GM23338 (cell line): Measurements from ENCODE around the gene FZD7. TPM values are rescaled to one million over a fixed set of nuclear protein-coding genes. Genes with fewer than 3 reads are reported as not detected.

Experiments
- ATAC-seq: fragments of 200-7000 bp; cut with Tn5 transposase; 3 replicates; pipeline ENCODE4 v1.9.1; 2020
- DNase-seq: peaks from one replicate; pipeline ENCODE4 v3.0.0-alpha.2; 2015; ENCODE audit warnings: low spot score
- H2AFZ ChIP-seq: fragments of 200-600 bp; sonication (generic); 2 replicates; pipeline ENCODE4 v1.8.0; 2016; ENCODE audit warnings: antibody characterized with exemption, mild to moderate bottlenecking, moderate library complexity
- H3F3A ChIP-seq: fragments of 200-600 bp; sonication (generic); replicated peaks from 2 replicates; pipeline ENCODE4 v1.8.0; 2017; ENCODE audit warnings: antibody characterized with exemption, mixed run types, low read depth
- H3K27ac ChIP-seq: fragments of 200-600 bp; sonication (generic); 2 replicates; pipeline ENCODE4 v1.6.1; 2016; ENCODE audit warnings: low read depth
- H3K27me3 ChIP-seq: fragments of 200-600 bp; sonication (generic); 2 replicates; pipeline ENCODE4 v1.8.0; 2016; ENCODE audit warnings: mild to moderate bottlenecking, mixed run types, moderate library complexity; ENCODE audit not compliant: insufficient read depth
- H3K36me3 ChIP-seq: fragments of 200-600 bp; sonication (generic); 2 replicates; pipeline ENCODE4 v1.8.0; 2016; ENCODE audit warnings: mild to moderate bottlenecking; ENCODE audit not compliant: insufficient read depth
- H3K4me1 ChIP-seq: fragments of 200-600 bp; sonication (generic); 2 replicates; pipeline ENCODE4 v1.8.0; 2016; ENCODE audit warnings: mild to moderate bottlenecking, moderate library complexity; ENCODE audit not compliant: insufficient read depth
- H3K4me2 ChIP-seq: fragments of 200-600 bp; sonication (generic); 2 replicates; pipeline ENCODE4 v1.7.1; 2017; ENCODE audit warnings: mixed run types
- H3K4me3 ChIP-seq: fragments of 200-600 bp; sonication (generic); 2 replicates; pipeline ENCODE4 v1.6.1; 2016; ENCODE audit warnings: mixed run types
- H3K79me2 ChIP-seq: fragments of 200-600 bp; sonication (generic); replicated peaks from 2 replicates; pipeline ENCODE4 v1.8.0; 2017; ENCODE audit warnings: mild to moderate bottlenecking; ENCODE audit not compliant: insufficient read depth
- H3K9me2 ChIP-seq: fragments of 200-600 bp; sonication (generic); 2 replicates; pipeline ENCODE4 v1.8.0; 2017; ENCODE audit not compliant: insufficient read depth
- H4K20me1 ChIP-seq: fragments of 200-600 bp; sonication (generic); replicated peaks from 2 replicates; pipeline ENCODE4 v1.8.0; 2017; ENCODE audit warnings: mild to moderate bottlenecking; ENCODE audit not compliant: insufficient read depth
- H3K27ac Mint-ChIP-seq: 2 replicates; pipeline ENCODE4 v1.8.0; 2020; ENCODE audit warnings: inconsistent platforms, mild to moderate bottlenecking, moderate library complexity, mixed read lengths
- H3K27me3 Mint-ChIP-seq: 3 replicates; pipeline ENCODE4 v1.8.0; 2022; ENCODE audit warnings: low read depth, mild to moderate bottlenecking, moderate library complexity, mixed read lengths, inconsistent platforms; ENCODE audit not compliant: insufficient read depth, poor library complexity
- H3K36me3 Mint-ChIP-seq: 3 replicates; pipeline ENCODE4 v1.8.0; 2021; ENCODE audit warnings: low read depth, mild to moderate bottlenecking, inconsistent platforms, moderate library complexity, mixed read lengths
- H3K4me1 Mint-ChIP-seq: 3 replicates; pipeline ENCODE4 v1.8.0; 2020; ENCODE audit warnings: mild to moderate bottlenecking, inconsistent platforms, mixed read lengths
- H3K4me3 Mint-ChIP-seq: 3 replicates; pipeline ENCODE4 v1.8.0; 2021; ENCODE audit warnings: moderate library complexity, mild to moderate bottlenecking, inconsistent platforms, mixed read lengths
- H3K9me3 Mint-ChIP-seq: 3 replicates; pipeline ENCODE4 v1.8.0; 2020; ENCODE audit warnings: moderate library complexity, mild to moderate bottlenecking, inconsistent platforms, mixed read lengths
- EZH2 ChIP-seq: fragments of 200-600 bp; sonication (generic); IDR thresholded peaks from one replicate; pipeline ENCODE4 v1.8.0; 2017; ENCODE audit warnings: antibody characterized with exemption, mild to moderate bottlenecking, low read depth; ENCODE audit not compliant: unreplicated experiment
- NANOG ChIP-seq: IDR thresholded peaks from 2 replicates; pipeline ENCODE4 v1.6.1; 2016; ENCODE audit warnings: antibody characterized with exemption, borderline replicate concordance
- POLR2AphosphoS5 ChIP-seq: IDR thresholded peaks from 2 replicates; pipeline ENCODE4 v1.6.1; 2016; ENCODE audit warnings: antibody characterized with exemption, low read depth
- STAT1 ChIP-seq: IDR thresholded peaks from one replicate; pipeline ENCODE4 v1.6.1; 2016; ENCODE audit warnings: antibody characterized with exemption; ENCODE audit not compliant: unreplicated experiment
- ZNF331 ChIP-seq: fragments of 250-450 bp; sonication (Bioruptor Pico); IDR thresholded peaks from 2 replicates; pipeline ENCODE4 v1.5.0; 2020; ENCODE audit warnings: low read depth, mild to moderate bottlenecking, moderate library complexity
- polyA plus RNA-seq: library from polyadenylated mRNA; unstranded; fragments of >200 nt; fragmentation: Nextera tagmentation; extraction: Ambion mirVana; gene quantifications from 2 replicates; pipeline ENCODE4 v1.2.1, GENCODE V29; 2016
- total RNA-seq: library from RNA; depleted of rRNA; stranded (reverse); fragments of >200 nt; shearing (Covaris generic); gene quantifications from 2 replicates; pipeline ENCODE4 v1.2.3, GENCODE V29; 2014
- TF ChIP-seq, protein P1 (sequence below): IDR thresholded peaks from 2 replicates; pipeline ENCODE4 v1.6.1; 2016; ENCODE audit warnings: antibody characterized with exemption
- TF ChIP-seq, protein P2 (sequence below): fragments of 250-450 bp; sonication (Bioruptor Pico); IDR thresholded peaks from 2 replicates; pipeline ENCODE4 v1.5.0; 2020; ENCODE audit warnings: mild to moderate bottlenecking, moderate library complexity

FZD7 gene
- total and polyA plus RNA-seq, 2 experiments from 2014 or later, result 164 to 435 TPM

DNA sequence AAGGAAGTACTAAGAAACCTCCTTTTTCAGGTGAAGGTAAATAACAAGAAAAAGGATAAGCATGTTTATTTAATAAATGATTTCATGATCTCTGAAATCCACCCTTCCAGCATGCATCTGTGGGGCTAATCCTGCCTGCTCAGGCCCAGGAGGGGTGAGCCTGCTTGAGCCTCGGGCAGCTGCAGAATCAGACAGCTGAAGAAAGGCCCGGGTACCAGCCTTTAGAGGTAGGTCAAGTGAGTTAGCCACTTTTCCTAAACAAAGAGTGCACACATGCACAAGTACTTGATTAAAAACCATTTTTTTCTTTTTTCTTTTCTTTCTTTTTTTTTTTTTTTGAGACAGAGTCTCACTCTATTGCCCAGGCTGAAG is 25.7 kb upstream of the FZD7 start (continued):
- no peak for TF ChIP-seq ZNF331 (CRISPR knock-in tag)
- TF ChIP-seq EZH2, result no peak

DNA sequence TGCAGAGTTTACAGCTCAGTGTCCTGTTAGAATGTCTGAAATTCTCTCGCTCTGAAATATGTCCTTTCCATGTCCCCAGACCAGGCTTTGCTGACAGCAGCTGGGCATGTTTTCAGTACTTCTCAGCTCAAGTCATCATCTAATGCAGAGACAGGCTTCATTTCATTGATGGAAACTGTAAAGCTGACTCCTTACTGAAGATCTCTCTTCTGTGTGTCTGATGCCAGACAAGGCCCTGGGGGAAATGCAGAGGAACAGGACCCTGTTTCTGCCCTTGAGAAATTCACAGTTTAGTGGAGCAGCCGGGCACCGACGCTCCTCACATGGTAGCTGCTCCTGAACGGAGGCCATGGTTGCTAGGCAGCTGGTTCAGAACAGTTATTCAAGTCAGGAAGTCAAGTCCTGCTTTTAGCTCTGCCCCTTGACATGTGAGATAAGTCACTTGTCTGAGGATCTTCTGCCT is 24.6 kb upstream of the FZD7 start:
- no peaks in the 10 kb centered on the region for H4K20me1 ChIP-seq
- H3F3A ChIP-seq, result no peaks in the 10 kb centered on the region
- H3K4me3 ChIP-seq, result no peak overlapping the region
- H3K9me2 ChIP-seq, result no peaks in the 10 kb centered on the region
- H3K36me3 ChIP-seq, result no peaks in the 10 kb centered on the region
- H3K27me3 ChIP-seq, result no peaks in the 10 kb centered on the region
- peaks cover 5% of the 10 kb centered on the region for H3K27me3 Mint-ChIP-seq
- H2AFZ ChIP-seq, result no peak overlapping the region
- H3K4me2 ChIP-seq, result no peak overlapping the region
- no peak overlapping the region for H3K27ac ChIP-seq
- TF ChIP-seq, protein P1, sequence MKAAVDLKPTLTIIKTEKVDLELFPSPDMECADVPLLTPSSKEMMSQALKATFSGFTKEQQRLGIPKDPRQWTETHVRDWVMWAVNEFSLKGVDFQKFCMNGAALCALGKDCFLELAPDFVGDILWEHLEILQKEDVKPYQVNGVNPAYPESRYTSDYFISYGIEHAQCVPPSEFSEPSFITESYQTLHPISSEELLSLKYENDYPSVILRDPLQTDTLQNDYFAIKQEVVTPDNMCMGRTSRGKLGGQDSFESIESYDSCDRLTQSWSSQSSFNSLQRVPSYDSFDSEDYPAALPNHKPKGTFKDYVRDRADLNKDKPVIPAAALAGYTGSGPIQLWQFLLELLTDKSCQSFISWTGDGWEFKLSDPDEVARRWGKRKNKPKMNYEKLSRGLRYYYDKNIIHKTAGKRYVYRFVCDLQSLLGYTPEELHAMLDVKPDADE, result no peak
- TF ChIP-seq POLR2AphosphoS5 (no peak), STAT1 (no peak), NANOG (no peak), ZNF331 (CRISPR knock-in tag) (no peak), EZH2 (no peak)
- TF ChIP-seq, protein P2, sequence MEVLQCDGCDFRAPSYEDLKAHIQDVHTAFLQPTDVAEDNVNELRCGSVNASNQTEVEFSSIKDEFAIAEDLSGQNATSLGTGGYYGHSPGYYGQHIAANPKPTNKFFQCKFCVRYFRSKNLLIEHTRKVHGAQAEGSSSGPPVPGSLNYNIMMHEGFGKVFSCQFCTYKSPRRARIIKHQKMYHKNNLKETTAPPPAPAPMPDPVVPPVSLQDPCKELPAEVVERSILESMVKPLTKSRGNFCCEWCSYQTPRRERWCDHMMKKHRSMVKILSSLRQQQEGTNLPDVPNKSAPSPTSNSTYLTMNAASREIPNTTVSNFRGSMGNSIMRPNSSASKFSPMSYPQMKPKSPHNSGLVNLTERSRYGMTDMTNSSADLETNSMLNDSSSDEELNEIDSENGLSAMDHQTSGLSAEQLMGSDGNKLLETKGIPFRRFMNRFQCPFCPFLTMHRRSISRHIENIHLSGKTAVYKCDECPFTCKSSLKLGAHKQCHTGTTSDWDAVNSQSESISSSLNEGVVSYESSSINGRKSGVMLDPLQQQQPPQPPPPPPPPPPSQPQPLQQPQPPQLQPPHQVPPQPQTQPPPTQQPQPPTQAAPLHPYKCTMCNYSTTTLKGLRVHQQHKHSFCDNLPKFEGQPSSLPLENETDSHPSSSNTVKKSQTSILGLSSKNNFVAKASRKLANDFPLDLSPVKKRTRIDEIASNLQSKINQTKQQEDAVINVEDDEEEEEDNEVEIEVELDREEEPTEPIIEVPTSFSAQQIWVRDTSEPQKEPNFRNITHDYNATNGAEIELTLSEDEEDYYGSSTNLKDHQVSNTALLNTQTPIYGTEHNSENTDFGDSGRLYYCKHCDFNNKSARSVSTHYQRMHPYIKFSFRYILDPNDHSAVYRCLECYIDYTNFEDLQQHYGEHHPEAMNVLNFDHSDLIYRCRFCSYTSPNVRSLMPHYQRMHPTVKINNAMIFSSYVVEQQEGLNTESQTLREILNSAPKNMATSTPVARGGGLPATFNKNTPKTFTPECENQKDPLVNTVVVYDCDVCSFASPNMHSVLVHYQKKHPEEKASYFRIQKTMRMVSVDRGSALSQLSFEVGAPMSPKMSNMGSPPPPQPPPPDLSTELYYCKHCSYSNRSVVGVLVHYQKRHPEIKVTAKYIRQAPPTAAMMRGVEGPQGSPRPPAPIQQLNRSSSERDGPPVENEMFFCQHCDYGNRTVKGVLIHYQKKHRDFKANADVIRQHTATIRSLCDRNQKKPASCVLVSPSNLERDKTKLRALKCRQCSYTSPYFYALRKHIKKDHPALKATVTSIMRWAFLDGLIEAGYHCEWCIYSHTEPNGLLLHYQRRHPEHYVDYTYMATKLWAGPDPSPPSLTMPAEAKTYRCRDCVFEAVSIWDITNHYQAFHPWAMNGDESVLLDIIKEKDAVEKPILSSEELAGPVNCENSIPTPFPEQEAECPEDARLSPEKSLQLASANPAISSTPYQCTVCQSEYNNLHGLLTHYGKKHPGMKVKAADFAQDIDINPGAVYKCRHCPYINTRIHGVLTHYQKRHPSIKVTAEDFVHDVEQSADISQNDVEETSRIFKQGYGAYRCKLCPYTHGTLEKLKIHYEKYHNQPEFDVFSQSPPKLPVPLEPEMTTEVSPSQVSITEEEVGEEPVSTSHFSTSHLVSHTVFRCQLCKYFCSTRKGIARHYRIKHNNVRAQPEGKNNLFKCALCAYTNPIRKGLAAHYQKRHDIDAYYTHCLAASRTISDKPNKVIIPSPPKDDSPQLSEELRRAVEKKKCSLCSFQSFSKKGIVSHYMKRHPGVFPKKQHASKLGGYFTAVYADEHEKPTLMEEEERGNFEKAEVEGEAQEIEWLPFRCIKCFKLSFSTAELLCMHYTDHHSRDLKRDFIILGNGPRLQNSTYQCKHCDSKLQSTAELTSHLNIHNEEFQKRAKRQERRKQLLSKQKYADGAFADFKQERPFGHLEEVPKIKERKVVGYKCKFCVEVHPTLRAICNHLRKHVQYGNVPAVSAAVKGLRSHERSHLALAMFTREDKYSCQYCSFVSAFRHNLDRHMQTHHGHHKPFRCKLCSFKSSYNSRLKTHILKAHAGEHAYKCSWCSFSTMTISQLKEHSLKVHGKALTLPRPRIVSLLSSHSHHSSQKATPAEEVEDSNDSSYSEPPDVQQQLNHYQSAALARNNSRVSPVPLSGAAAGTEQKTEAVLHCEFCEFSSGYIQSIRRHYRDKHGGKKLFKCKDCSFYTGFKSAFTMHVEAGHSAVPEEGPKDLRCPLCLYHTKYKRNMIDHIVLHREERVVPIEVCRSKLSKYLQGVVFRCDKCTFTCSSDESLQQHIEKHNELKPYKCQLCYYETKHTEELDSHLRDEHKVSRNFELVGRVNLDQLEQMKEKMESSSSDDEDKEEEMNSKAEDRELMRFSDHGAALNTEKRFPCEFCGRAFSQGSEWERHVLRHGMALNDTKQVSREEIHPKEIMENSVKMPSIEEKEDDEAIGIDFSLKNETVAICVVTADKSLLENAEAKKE, result no peak
- H3K9me3 Mint-ChIP-seq, result no peaks in the 10 kb centered on the region
- DNase-seq (no peak), ATAC-seq (no peak)
- no peak overlapping the region for H3K4me3 Mint-ChIP-seq
- no peaks in the 10 kb centered on the region for H3K36me3 Mint-ChIP-seq
- peaks cover 15% of the 10 kb centered on the region; the same call in 1 of the 2 replicates for H3K4me1 ChIP-seq
- H3K27ac Mint-ChIP-seq, result no peak overlapping the region
- H3K4me1 Mint-ChIP-seq, result peaks cover 13% of the 10 kb centered on the region
- no peaks in the 10 kb centered on the region for H3K79me2 ChIP-seq
